Progenitor cell of endocrine pancreas (in vitro differentiated cells): ENCODE results near the gene FSTL4. TPM values are rescaled to one million over a fixed set of nuclear protein-coding genes. Genes with fewer than 3 reads are reported as not detected.

Experiments
- DNase-seq: peaks from one replicate; pipeline ENCODE4 v3.0.0; 2021; ENCODE audit warnings: low spot score; ENCODE audit not compliant: unreplicated experiment
- H3K27ac Mint-ChIP-seq: 2 replicates; pipeline ENCODE4 v1.8.0; 2021; ENCODE audit warnings: mild to moderate bottlenecking, moderate library complexity, mixed read lengths
- H3K27me3 Mint-ChIP-seq: 2 replicates; pipeline ENCODE4 v1.8.0; 2021; ENCODE audit warnings: mixed read lengths
- H3K36me3 Mint-ChIP-seq: 2 replicates; pipeline ENCODE4 v1.8.0; 2022; ENCODE audit warnings: mixed read lengths; ENCODE audit not compliant: insufficient read depth
- H3K4me1 Mint-ChIP-seq: 2 replicates; pipeline ENCODE4 v1.8.0; 2021; ENCODE audit warnings: low read depth, mixed read lengths
- H3K4me3 Mint-ChIP-seq: 2 replicates; pipeline ENCODE4 v1.8.0; 2021; ENCODE audit warnings: low read depth, mild to moderate bottlenecking, moderate library complexity, mixed read lengths
- H3K9me3 Mint-ChIP-seq: 2 replicates; pipeline ENCODE4 v1.8.0; 2021; ENCODE audit warnings: low read depth, mixed read lengths
- CTCF ChIP-seq: fragments of 200-600 bp; sonication (generic); IDR thresholded peaks from one replicate; pipeline ENCODE4 v1.5.0; 2021; ENCODE audit warnings: antibody characterized with exemption, mild to moderate bottlenecking; ENCODE audit not compliant: unreplicated experiment
- total RNA-seq: library from RNA; stranded (reverse); gene quantifications from 2 replicates; pipeline ENCODE4 v1.2.1, GENCODE V29; 2021

FSTL4 gene
- total RNA-seq, 1 donor from 2014 or later, result 2.4 TPM

- H3K27me3 Mint-ChIP-seq, result no peaks in the 10 kb centered on the region
- peaks cover 2% of the 10 kb centered on the region for H3K4me1 Mint-ChIP-seq
- no peak overlapping the region for H3K4me3 Mint-ChIP-seq
- H3K27ac Mint-ChIP-seq, result peak overlapping the region; percentile 25
- DNase-seq, result no peak
- no peak for TF ChIP-seq CTCF
- no peaks in the 10 kb centered on the region for H3K9me3 Mint-ChIP-seq
- H3K36me3 Mint-ChIP-seq, result no peaks in the 10 kb centered on the region
Observed at GRCh38 chr5:133226186-133226585, 386.2 kb downstream of the FSTL4 start.

GRCh38 chr5:133225671-133226152 lies 386.6 kb downstream of the FSTL4 start:
- H3K36me3 Mint-ChIP-seq, result no peaks in the 10 kb centered on the region
- peaks cover 2% of the 10 kb centered on the region for H3K4me1 Mint-ChIP-seq
- H3K4me3 Mint-ChIP-seq, result no peak overlapping the region
- no peaks in the 10 kb centered on the region for H3K27me3 Mint-ChIP-seq
- no peaks in the 10 kb centered on the region for H3K9me3 Mint-ChIP-seq
- H3K27ac Mint-ChIP-seq, result no peak overlapping the region
- no peak for TF ChIP-seq CTCF
- DNase-seq, result no peak

- TF ChIP-seq CTCF, result no peak
- no peak overlapping the region for H3K27ac Mint-ChIP-seq
- H3K27me3 Mint-ChIP-seq, result no peaks in the 10 kb centered on the region
- DNase-seq, result no peak
- H3K4me3 Mint-ChIP-seq, result no peak overlapping the region
- no peaks in the 10 kb centered on the region for H3K36me3 Mint-ChIP-seq
- H3K4me1 Mint-ChIP-seq, result peaks cover 2% of the 10 kb centered on the region
- no peaks in the 10 kb centered on the region for H3K9me3 Mint-ChIP-seq
Observed at GRCh38 chr5:133222979-133223378, 389.4 kb downstream of the FSTL4 start.

GRCh38 chr5:133222521-133222920 lies 389.8 kb downstream of the FSTL4 start:
- Mint-ChIP-seq H3K27me3 (peaks cover 2% of the 10 kb centered on the region), H3K4me3 (no peak overlapping the region), H3K27ac (no peak overlapping the region), H3K4me1 (peaks cover 2% of the 10 kb centered on the region), H3K36me3 (no peaks in the 10 kb centered on the region), H3K9me3 (no peaks in the 10 kb centered on the region)
- DNase-seq, result no peak
- no peak for TF ChIP-seq CTCF

GRCh38 chr5:133222040-133222439 lies 390.3 kb downstream of the FSTL4 start:
- DNase-seq, result no peak
- H3K4me1 Mint-ChIP-seq, result peaks cover 2% of the 10 kb centered on the region
- H3K9me3 Mint-ChIP-seq, result no peaks in the 10 kb centered on the region
- no peak overlapping the region for H3K27ac Mint-ChIP-seq
- peaks cover 3% of the 10 kb centered on the region for H3K27me3 Mint-ChIP-seq
- H3K4me3 Mint-ChIP-seq, result no peak overlapping the region
- no peak for TF ChIP-seq CTCF
- no peaks in the 10 kb centered on the region for H3K36me3 Mint-ChIP-seq
